Muscle layer of colon (tissue), 2 donors: ENCODE results near the gene ACSF3.
"Not testable (repeated sequence)": the region's sequence is repeated elsewhere in the genome, so short reads cannot be mapped to it uniquely, and the experiment has no call there.

Experiments used
- H3K27ac ChIP-seq: one replicate; pipeline ENCODE4 v1.7.0; 2013; ENCODE audit warnings: low read depth, mild to moderate bottlenecking, low read length, moderate library complexity
- H3K27me3 ChIP-seq, 2 donors: one replicate each; pipeline ENCODE4 v1.7.0; 2013; ENCODE audit warnings: low read length in 2 of 2, mild to moderate bottlenecking in 2 of 2; ENCODE audit not compliant: insufficient read depth in 2 of 2, control insufficient read depth in 1 of 2
- H3K36me3 ChIP-seq: one replicate; pipeline ENCODE4 v1.7.0; 2013; ENCODE audit warnings: mild to moderate bottlenecking, low read length; ENCODE audit not compliant: insufficient read depth
- H3K4me1 ChIP-seq: one replicate; pipeline ENCODE4 v1.7.0; 2013; ENCODE audit warnings: mild to moderate bottlenecking, low read length; ENCODE audit not compliant: insufficient read depth
- H3K4me3 ChIP-seq, 2 donors: one replicate each; pipeline ENCODE4 v1.7.0; 2013; ENCODE audit warnings: low read length in 2 of 2, low read depth in 1 of 2, mild to moderate bottlenecking in 1 of 2, moderate library complexity in 1 of 2
- H3K9ac ChIP-seq: one replicate; pipeline ENCODE4 v1.7.0; 2013; ENCODE audit warnings: low read length
- H3K9me3 ChIP-seq: one replicate; pipeline ENCODE4 v1.7.0; 2013; ENCODE audit warnings: mild to moderate bottlenecking, low read length
- donor health status: abdominal sarcoma.
- donor health status: Adenocarcinoma of cecum.

ACSF3 gene

DNA sequence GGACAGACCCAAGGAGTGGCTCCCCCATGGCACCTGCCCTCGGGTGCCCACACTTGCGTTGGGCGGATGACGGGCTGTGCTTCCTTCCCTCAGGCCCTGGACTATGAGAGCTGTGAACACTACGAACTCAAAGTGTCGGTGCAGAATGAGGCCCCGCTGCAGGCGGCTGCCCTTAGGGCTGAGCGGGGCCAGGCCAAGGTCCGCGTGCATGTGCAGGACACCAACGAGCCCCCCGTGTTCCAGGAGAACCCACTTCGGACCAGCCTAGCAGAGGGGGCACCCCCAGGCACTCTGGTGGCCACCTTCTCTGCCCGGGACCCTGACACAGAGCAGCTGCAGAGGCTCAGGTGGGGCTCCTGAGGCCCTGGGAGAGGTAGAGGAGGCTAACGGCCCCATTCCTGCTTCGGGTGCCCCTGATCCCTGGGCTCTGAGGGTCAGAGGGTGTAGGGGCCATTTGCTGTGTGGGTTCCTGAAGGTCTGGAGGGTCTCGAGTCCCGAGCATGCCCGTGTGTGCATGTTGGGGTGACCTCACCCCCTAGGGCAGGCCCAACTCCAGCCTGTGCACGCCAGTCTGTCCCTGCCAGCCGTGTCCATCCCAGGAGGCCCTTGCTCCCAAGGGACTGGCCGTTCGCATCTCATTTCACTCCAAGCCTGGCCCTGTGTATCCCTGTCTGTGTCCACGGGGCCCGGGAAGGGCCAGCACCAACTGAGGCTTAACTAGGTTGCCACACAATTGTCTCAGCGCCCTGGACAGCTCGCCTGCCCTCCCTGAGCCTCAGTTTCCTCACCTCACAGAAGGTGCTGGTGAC is 96.7 kb downstream of the ACSF3 start:
- no peak overlapping the region for H3K4me3 ChIP-seq
- peaks cover 8 to 26% of the 10 kb centered on the region in 2 donors for H3K27me3 ChIP-seq
- no peak overlapping the region for H3K27ac ChIP-seq
- no peaks in the 10 kb centered on the region for H3K4me1 ChIP-seq
- H3K36me3 ChIP-seq, result no peaks in the 10 kb centered on the region
- no peak overlapping the region for H3K9ac ChIP-seq
- no peaks in the 10 kb centered on the region for H3K9me3 ChIP-seq

DNA sequence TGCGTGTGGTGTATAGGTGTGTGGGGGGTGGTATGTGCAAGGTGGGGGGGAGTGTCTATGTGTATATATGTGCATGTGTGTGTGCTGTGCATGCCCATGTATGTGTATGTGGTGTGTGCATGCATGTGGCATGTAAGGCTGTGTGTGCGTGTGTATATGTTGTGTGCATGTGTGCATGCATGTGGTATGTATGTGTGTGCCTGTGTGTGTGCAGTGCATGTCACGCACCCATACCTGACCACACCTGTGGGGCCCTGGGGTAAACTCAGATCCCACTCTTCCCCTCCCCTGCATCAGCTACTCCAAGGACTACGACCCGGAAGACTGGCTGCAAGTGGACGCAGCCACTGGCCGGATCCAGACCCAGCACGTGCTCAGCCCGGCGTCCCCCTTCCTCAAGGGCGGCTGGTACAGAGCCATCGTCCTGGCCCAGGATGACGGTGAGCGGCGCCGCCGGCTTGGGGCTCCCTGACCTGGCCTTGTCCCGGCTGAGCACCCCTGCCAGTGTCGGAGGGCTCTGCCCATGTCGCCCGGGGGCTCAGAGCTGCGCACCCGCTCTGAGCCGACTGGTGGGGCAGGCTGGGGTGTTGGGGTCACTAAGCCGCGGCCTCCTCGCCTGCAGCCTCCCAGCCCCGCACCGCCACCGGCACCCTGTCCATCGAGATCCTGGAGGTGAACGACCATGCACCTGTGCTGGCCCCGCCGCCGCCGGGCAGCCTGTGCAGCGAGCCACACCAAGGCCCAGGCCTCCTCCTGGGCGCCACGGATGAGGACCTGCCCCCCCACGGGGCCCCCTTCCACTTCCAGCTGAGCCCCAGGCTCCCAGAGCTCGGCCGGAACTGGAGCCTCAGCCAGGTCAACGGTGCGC is 97.6 kb downstream of the ACSF3 start:
- H3K9me3 ChIP-seq, result no peaks in the 10 kb centered on the region
- no peak overlapping the region for H3K27ac ChIP-seq
- no peak overlapping the region for H3K4me3 ChIP-seq
- no peaks in the 10 kb centered on the region for H3K36me3 ChIP-seq
- no peaks in the 10 kb centered on the region for H3K4me1 ChIP-seq
- H3K9ac ChIP-seq, result no peak overlapping the region
- H3K27me3 ChIP-seq, result peaks cover 8 to 23% of the 10 kb centered on the region in 2 donors

DNA sequence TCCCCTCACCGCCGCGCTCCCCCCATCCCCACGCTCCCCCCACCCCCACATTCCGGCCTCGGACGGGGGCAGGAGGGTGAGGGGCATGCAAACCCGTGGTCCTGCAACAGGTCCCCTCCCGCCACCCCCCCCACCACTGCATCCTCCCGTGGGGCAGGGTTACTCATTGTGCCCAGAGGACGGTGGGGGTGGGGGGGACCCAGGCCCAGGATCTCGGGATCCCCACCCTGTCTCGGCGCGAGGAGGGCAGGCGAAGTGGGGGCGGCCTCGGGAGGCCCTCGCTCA is 98.2 kb downstream of the ACSF3 start:
- Histone ChIP-seq H3K9me3 (no peaks in the 10 kb centered on the region), H3K4me3 (no peak overlapping the region), H3K9ac (no peak overlapping the region), H3K4me1 (no peaks in the 10 kb centered on the region), H3K36me3 (no peaks in the 10 kb centered on the region), H3K27ac (no peak overlapping the region), H3K27me3 (peaks cover 8 to 23% of the 10 kb centered on the region in 2 donors)

DNA sequence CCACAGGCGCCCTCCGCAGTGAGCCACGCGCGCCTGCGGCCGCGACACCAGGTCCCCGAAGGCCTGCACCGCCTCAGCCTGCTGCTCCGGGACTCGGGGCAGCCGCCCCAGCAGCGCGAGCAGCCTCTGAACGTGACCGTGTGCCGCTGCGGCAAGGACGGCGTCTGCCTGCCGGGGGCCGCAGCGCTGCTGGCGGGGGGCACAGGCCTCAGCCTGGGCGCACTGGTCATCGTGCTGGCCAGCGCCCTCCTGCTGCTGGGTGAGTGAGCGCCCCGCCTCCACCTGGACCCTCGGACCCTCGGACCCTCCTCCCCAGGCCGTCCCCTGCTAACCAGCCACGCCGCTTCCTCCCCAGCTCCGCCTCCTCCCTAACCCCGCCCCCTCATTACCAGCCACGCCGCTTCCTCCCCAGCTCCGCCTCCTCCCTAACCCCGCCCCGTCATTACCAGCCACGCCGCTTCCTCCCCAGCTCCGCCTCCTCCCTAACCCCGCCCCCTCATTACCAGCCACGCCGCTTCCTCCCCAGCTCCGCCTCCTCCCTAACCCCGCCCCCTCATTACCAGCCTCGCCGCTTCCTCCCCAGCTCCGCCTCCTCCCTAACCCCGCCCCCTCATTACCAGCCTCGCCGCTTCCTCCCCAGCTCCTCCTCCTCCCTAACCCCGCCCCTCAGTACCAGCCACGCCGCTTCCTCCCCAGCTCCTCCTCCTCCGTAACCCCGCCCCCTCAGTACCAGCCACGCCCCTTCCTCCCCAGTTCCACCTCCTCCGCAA is 98.7 kb downstream of the ACSF3 start:
- H3K4me3 ChIP-seq, H3K27ac ChIP-seq, H3K4me1 ChIP-seq, H3K9me3 ChIP-seq, H3K9ac ChIP-seq, H3K36me3 ChIP-seq: not testable (repeated sequence)
- H3K27me3 ChIP-seq, result peaks cover 8 to 23% of the 10 kb centered on the region in 2 donors

DNA sequence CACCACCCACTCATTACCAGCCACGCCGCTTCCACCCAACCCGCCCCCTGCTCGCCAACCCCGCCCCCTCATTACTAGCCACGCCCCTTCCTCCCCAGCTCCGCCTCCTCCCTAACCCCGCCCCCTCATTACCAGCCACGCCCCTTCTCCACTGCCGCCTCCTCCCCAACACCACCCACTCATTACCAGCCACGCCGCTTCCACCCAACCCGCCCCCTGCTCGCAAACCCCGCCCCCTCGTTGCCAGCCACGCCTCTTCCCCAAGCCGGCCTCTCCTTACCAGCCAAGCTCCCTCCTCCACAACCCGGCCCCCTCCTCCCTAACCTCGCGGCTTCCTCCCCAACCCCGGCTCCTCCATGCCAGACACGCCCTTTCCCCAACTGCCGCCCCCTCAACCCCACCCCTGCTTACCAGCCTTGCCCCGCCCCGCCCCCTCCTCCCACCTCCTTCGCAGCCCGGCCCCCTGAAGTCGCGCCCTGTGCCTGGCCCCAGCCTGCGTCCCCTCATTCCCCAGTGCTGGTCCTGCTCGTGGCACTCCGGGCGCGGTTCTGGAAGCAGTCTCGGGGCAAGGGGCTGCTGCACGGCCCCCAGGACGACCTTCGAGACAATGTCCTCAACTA is 99.4 kb downstream of the ACSF3 start:
- Histone ChIP-seq H3K36me3 (no peaks in the 10 kb centered on the region), H3K9ac (no peak overlapping the region), H3K27me3 (peaks cover 8 to 29% of the 10 kb centered on the region in 2 donors), H3K9me3 (no peaks in the 10 kb centered on the region), H3K4me3 (no peak overlapping the region), H3K4me1 (no peaks in the 10 kb centered on the region), H3K27ac (no peak overlapping the region)

DNA sequence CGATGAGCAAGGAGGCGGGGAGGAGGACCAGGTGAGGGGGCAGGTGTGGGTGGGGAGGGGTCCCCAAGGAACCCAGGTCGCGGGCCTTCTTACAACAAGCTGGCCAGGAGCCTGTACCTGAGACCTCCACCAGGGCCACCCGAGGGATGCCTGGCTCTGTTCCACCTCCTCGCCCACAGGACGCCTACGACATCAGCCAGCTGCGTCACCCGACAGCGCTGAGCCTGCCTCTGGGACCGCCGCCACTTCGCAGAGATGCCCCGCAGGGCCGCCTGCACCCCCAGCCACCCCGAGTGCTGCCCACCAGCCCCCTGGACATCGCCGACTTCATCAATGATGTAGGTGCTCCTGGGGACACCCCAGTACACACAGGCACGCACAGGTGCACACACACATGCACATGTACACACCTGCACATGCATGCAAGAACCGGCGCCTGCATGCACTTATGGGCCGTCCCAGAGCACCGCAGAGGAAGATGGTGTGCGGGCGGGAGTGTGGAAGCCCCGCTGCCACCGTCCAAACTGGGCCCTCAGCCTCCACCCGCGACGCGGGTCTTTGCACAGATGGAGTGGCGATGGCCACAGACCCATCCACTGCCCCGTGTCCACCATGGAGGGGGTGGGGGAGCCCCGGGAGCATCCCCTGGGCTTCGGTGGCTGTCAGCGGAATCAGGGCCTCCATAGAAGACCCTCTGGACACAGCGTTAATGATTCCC is 100.1 kb downstream of the ACSF3 start:
- H3K4me3 ChIP-seq, result no peak overlapping the region
- H3K36me3 ChIP-seq, result no peaks in the 10 kb centered on the region
- no peak overlapping the region for H3K9ac ChIP-seq
- no peaks in the 10 kb centered on the region for H3K9me3 ChIP-seq
- peaks cover 8 to 35% of the 10 kb centered on the region in 2 donors for H3K27me3 ChIP-seq
- H3K4me1 ChIP-seq, result no peaks in the 10 kb centered on the region
- H3K27ac ChIP-seq, result no peak overlapping the region

DNA sequence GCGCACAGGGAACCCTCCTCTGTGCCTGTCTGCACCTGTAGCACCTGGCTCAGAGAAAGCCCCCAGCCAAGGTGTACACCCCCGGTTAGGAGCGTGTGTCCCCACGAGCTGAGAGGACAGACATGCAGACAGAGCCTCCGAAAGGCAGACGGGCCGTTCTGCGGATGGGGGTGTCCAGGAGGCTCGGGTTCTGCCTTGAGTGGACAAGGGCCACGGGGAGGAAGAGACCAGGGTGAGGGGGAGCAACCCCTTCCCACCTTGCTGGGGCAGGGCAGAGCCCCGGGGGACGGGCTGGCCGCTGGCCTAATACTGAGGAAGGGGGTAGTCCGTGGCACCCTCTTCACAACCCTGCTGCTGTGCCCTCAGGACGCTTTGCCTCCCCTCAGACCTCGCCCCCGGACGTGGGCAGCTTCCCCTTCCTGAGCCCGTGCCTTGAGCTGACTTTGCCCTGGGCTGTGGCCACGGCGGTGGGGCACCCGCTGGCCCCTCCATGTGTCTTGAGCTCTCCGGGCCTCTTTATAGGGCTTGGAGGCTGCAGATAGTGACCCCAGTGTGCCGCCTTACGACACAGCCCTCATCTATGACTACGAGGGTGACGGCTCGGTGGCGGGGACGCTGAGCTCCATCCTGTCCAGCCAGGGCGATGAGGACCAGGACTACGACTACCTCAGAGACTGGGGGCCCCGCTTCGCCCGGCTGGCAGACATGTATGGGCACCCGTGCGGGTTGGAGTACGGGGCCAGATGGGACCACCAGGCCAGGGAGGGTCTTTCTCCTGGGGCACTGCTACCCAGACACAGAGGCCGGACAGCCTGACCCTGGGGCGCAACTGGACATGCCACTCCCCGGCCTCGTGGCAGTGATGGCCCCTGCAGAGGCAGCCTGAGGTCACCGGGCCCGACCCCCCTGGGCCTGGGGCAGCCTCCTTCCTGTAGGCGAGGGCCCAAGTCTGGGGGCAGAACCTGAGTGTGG is 101.0 kb downstream of the ACSF3 start:
- no peak overlapping the region for H3K27ac ChIP-seq
- no peaks in the 10 kb centered on the region for H3K9me3 ChIP-seq
- H3K36me3 ChIP-seq, result no peaks in the 10 kb centered on the region
- peaks cover 8 to 44% of the 10 kb centered on the region in 2 donors for H3K27me3 ChIP-seq
- H3K4me3 ChIP-seq, result no peak overlapping the region
- no peaks in the 10 kb centered on the region for H3K4me1 ChIP-seq
- H3K9ac ChIP-seq, result no peak overlapping the region

DNA sequence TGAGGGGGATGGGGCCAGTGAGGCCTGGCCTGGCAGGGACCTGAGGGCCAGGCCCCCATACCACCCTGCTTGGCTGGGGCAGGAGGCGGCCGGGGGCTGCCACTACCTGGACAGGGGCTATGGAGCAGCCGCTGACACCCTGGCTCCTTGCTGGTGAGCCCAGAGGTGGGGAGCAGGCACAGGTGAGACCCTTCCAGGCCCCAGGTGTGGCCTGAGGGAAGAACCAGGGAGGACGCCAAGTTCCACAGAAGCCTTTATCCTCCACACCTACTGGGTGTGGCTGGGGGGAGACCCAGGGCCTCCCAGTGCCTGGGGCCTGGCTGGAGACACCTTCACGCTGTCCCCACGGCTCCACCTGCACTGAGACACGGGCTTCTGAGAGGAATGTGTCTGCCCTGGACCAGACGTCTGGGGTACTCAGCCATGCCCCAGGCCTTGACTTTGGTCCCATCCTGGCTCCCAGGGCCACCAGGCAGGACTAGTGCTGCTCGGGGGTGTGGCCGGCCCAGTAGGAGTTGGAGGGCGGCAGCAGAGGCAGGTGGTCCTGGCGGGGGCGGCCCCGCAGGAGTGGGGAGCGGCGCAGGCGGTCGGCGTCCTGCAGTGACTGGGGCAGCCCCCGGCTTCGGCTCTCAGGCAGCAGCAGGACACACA is 102.0 kb downstream of the ACSF3 start:
- Histone ChIP-seq H3K36me3 (no peaks in the 10 kb centered on the region), H3K4me1 (no peaks in the 10 kb centered on the region), H3K9ac (no peak overlapping the region), H3K27ac (no peak overlapping the region), H3K9me3 (no peaks in the 10 kb centered on the region), H3K27me3 (peaks cover 8 to 47% of the 10 kb centered on the region in 2 donors), H3K4me3 (no peak overlapping the region)

DNA sequence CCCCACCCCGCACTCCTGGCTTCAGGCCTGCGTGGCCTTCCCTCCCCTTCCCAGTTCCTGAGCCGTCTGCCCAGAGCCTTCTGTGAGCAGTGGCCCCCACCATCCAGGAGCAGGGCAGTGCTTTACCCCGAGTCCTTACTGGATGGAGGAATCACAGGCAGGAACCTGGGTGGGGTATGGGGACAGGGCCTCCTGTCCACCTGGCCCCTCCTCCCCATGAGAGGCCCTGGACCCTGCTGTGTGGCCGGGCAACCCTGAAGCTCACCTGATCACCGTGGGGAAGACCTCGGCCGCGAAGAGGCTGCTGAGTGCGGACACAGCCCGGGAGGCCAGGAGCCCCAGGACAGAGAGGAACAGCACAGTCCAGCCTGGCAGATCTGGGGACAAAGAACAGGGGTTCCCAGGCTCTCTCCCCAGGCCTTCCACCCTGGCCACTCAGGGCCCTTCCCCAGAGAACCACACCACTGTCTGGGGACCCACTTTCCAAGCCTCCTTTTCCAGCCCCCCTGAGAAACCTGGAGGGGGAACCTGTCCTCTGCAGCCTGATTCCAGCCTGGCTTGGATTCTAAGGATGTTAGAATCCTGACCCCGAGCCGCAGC is 103.5 kb downstream of the ACSF3 start:
- H3K36me3 ChIP-seq, result no peaks in the 10 kb centered on the region
- H3K27me3 ChIP-seq, result peaks cover 0 to 37% of the 10 kb centered on the region in 2 donors

More for the DNA sequence above, 103.5 kb downstream of the ACSF3 start:
- Histone ChIP-seq H3K9ac (no peak overlapping the region), H3K9me3 (no peaks in the 10 kb centered on the region), H3K4me1 (no peaks in the 10 kb centered on the region), H3K4me3 (no peak overlapping the region), H3K27ac (no peak overlapping the region)
